Breast epithelium (tissue), 3 donors: ENCODE data around the gene CTU1.

Experiments used
- POLR2A ChIP-seq: fragments of 450-650 bp; IDR thresholded peaks from one replicate; pipeline ENCODE4 v1.6.1; 2016; ENCODE audit warnings: antibody characterized with exemption, mild to moderate bottlenecking, moderate library complexity
- TF ChIP-seq, protein P1 (sequence below), 3 donors: fragments of 450-650 bp; IDR thresholded peaks; one replicate each; pipeline ENCODE4 v1.5.1; 2016 to 2017; ENCODE audit warnings: antibody characterized with exemption in 3 of 3, mild to moderate bottlenecking in 3 of 3, moderate library complexity in 3 of 3

DNA sequence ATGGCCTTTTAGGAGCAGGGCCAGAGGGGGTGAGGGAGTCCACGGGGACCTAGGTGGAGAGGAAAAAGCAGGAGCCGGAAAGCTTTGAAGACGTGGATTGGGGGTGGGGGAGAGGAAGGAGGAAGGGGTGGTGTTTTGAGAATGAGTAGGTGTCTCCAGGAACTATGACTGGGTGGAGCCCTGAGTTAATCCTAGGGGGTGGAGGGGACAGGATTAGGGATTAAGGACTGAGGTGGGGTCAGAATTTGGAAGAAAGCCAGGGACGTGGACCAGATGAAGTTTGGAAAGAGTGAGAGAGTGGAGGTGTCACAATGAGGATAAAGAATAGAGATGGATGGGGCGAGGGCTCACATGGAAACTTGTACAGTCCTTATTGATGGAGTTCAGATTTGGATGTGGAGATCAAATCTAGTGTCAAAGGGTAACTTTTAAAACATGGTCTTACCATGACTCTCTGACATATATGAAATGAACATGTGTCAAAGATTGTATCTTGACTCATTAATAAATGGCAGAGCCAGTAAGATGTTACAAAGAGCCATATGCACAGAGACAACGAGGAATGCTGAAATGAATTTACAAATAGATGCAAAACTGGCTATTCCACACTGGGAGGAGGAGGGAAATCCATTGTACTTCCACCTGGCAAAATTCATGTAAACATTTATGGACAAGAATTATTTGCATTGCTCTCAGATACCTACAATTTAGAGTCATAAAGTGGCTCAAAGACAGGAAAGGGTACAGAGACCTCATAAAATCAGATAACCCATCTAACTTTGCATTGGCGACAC lies 41.6 kb downstream of the CTU1 start:
- no peak for TF ChIP-seq POLR2A
- TF ChIP-seq, protein P1, sequence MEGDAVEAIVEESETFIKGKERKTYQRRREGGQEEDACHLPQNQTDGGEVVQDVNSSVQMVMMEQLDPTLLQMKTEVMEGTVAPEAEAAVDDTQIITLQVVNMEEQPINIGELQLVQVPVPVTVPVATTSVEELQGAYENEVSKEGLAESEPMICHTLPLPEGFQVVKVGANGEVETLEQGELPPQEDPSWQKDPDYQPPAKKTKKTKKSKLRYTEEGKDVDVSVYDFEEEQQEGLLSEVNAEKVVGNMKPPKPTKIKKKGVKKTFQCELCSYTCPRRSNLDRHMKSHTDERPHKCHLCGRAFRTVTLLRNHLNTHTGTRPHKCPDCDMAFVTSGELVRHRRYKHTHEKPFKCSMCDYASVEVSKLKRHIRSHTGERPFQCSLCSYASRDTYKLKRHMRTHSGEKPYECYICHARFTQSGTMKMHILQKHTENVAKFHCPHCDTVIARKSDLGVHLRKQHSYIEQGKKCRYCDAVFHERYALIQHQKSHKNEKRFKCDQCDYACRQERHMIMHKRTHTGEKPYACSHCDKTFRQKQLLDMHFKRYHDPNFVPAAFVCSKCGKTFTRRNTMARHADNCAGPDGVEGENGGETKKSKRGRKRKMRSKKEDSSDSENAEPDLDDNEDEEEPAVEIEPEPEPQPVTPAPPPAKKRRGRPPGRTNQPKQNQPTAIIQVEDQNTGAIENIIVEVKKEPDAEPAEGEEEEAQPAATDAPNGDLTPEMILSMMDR (IDR thresholded peaks at IDR 0.05) = no peak
